GM10266 (cell line): Measurements from ENCODE around the gene PIAS2.
A peak's percentile ranks its signal among the peaks of the same experiment; 100 is the strongest.
"Not testable (repeated sequence)": the region's sequence is repeated elsewhere in the genome, so short reads cannot be mapped to it uniquely, and the experiment has no call there.

Source experiments
- DNase-seq: peaks from one replicate; pipeline ENCODE4 v3.0.0; 2012; ENCODE audit errors: extremely low spot score
- TF ChIP-seq, protein P1 (sequence below): IDR thresholded peaks from 2 replicates; pipeline ENCODE4 v1.5.1; 2012; ENCODE audit warnings: mild to moderate bottlenecking, low read depth; ENCODE audit not compliant: control insufficient read depth, insufficient read depth; ENCODE audit errors: missing control alignments

The PIAS2 gene, protein sequence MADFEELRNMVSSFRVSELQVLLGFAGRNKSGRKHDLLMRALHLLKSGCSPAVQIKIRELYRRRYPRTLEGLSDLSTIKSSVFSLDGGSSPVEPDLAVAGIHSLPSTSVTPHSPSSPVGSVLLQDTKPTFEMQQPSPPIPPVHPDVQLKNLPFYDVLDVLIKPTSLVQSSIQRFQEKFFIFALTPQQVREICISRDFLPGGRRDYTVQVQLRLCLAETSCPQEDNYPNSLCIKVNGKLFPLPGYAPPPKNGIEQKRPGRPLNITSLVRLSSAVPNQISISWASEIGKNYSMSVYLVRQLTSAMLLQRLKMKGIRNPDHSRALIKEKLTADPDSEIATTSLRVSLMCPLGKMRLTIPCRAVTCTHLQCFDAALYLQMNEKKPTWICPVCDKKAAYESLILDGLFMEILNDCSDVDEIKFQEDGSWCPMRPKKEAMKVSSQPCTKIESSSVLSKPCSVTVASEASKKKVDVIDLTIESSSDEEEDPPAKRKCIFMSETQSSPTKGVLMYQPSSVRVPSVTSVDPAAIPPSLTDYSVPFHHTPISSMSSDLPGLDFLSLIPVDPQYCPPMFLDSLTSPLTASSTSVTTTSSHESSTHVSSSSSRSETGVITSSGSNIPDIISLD

DNA sequence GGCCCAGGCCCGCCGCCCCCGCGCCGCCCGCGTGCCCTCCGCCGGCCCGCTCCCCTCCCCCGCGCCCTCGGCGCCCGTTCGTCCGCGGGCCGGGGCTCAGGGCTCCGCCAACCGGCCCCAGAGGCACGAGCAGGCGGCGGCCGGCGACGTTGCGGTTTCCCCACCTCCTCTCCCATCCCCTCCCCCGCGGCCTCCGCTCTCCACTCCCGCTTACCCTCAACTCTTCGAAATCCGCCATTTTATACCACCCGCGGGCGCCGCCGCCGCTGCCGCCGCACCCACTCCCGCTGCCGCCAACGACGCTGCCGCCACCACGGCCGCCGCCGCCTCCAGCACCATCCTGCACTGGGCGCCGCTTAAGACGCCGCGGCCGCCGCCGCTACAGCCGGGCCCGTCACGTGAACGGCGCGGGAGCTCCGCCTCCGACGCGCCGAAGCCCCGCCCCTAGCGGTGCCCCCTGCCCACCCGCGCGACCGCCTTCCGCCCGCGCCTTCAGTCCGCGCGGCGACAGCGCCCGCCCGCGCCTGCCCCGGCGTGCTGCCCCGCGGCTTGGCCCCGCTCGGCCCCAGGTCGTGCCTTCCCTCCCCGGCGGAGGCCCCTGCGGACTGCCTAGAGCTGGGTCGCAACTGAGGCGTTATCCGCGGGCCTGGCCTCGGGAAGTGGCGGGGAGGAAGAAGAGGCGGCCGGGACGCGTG is at the start of gene PIAS2, which contains the start of gene KATNAL2:
Gene PIAS2, minus strand, starts transcription at position 400 of the 695 bp plus-strand sequence. Its CDS starts 162 bp downstream, at position 238.
Gene KATNAL2, plus strand, starts transcription at position 495 of the 695 bp plus-strand sequence. CDS start 29,271 bp downstream, outside the sequence.
- TF ChIP-seq, protein P1, sequence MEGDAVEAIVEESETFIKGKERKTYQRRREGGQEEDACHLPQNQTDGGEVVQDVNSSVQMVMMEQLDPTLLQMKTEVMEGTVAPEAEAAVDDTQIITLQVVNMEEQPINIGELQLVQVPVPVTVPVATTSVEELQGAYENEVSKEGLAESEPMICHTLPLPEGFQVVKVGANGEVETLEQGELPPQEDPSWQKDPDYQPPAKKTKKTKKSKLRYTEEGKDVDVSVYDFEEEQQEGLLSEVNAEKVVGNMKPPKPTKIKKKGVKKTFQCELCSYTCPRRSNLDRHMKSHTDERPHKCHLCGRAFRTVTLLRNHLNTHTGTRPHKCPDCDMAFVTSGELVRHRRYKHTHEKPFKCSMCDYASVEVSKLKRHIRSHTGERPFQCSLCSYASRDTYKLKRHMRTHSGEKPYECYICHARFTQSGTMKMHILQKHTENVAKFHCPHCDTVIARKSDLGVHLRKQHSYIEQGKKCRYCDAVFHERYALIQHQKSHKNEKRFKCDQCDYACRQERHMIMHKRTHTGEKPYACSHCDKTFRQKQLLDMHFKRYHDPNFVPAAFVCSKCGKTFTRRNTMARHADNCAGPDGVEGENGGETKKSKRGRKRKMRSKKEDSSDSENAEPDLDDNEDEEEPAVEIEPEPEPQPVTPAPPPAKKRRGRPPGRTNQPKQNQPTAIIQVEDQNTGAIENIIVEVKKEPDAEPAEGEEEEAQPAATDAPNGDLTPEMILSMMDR: peak; percentile 2
- DNase-seq: peak; percentile 88

DNA sequence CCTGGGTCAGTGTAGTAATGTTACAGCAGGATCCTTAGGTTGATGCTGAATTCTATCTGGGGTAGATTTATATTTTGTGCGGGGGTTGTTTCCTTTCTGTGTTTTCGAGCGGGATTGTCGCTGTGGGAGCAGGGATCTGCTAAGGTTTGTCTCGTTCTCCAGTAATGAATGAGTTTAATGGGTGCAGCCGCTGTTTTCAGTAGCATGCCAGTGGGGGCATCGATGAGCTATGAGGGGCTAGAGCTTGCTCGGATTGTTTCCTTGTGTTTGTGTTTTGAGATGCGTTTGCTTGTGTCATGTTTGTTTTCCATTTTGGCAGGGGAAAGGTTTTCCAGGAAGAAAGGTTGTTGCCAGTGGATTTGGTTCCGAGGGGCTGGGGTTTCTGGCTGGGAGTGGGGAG is 49.0 kb upstream of the PIAS2 start:
- not testable (repeated sequence) for DNase-seq

DNA sequence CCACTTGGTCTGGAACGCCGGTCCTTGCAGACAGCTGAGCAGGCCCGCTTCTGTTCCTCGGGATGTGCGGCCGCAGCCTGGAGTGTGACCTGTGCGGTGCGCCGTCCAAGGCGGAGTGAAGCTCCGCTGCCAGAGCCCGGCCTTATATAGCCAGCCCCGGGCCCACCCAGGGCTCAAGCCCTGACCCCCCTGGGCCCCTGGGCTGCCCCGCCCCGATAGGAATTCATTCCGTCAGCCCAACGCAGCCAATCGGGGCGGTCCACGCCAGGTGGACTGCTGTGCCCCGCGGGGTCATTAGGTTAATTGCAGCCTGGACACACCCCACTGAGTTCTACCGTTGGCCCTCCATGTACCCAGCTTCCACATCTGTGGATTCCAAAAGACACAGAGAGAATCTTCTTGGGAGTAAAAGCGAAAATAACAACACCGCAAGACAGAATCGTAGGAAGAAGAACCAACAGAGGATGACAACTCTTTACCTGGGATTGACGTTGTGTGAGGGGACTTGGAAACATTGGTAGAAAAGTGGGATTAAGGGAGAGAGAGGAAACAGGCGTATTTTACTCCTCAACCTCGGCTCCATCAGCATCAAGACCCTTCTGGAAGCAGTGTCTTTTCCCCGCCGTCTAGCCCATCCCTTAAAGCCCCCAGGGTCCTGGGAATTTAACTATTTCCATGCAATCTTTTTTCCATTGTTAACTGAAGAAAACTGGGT is 47.4 kb upstream of the PIAS2 start:
- DNase-seq: not testable (repeated sequence)

DNA sequence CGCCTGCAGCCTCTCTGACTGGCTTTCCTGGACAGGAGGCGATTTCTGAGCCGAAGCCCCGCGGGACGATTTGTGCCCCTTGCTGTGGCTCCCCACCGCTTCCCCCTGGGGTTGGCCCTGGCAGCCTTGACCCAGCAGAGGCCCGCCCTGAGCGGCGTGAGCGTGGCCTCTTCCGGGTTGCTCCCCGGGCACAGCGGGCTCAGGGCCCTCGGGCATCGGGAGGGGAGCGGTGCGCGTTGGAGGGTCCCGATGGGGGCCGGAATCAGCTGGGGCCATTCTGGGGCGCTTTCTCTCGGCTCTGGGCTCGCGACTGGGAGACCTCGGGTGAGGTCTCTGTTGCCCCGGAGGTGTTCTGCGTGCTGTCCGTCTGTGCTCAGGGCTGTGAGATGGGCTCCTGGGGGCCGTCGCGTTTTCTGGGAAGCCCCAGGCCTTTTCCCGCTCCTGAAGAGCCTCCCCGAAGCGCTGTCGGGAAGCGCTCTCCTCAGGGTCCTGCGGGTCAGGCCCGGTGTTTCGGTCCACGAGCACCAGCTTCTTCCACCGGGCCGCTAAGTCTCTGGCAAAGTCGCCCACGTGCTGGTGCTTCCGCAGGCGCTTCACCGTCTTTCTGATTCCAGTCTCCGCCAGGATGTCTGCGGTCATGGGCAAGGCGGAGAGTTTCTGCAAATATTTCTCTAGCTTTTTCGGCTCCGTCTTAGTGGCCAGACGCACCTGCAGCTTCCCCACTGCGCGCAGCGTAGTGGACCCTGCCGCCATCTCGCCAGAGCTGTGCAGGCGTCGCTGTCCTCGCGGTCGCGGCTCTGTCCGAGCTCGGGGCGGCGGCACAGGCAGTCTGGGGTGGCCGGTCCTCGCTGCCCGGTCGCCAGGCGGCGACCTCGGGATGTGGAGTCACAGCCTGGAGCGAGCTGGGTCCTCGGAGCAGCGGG is 46.6 kb upstream of the PIAS2 start:
- not testable (repeated sequence) for DNase-seq

DNA sequence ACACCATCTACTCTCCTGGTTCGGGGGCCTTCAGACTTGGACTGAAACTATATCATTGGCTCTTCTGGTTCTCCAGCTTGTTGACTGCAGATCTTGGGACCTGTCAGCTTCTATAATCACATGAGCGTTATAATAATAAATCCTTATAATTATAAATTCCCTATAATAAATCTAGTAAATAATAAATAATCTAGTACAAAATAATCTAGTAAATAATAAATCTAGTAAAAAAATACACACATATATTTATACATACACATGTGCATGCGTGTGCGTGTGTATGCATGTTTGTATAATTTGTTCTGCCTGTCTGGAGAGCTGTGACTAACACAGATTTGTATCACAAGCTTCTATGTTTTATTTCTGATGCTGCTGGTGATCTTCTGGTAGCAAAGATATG is 40.9 kb upstream of the PIAS2 start:
- TF ChIP-seq, protein P1: no peak
- no peak for DNase-seq

DNA sequence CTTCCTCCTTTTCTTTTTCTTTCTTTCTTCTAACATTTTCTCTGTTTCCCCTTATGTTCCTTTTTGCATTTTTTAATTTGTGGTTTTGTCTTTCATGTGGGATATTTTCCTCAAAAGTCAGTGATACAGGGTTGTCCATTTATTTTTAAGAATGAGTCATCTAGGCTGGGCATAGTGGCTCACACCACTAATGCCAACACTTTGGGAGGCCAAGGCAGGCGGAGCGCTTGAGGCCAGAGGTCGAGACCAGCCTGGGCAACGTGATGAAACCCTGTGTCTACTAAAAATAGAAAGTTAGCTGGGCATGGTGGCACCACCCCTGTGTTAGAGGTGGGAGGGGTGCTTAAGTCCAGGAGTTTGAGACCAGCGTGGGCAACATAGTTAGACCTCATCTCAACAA is 35.9 kb upstream of the PIAS2 start:
- DNase-seq: no peak
- TF ChIP-seq, protein P1: no peak

DNA sequence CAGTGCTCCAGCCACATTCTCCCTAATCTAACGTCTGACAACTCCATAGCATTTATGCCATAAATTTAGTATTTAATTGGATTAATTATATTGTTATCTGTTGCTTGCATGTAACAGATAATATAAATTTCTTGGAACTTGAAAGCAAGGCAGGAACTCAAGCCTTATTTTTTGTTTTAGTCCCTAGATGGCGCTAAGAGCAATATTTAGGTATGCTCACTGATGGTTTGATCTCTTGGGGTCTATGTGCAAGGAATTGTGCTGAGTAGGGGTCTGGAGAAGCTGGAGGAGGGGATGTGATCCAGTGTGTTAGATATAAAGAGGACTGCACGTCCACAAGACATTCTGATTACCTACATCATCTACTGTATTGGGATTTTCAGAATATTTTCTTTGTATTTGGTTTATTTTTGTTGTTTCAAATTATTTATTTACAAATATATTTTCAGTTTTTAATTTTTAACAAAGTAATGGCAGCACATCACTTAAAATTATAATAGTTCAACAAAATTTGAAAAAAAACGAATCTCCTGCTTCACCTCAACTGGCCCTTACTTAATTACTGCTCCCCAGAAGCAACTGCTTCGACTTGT is 32.9 kb upstream of the PIAS2 start:
- TF ChIP-seq, protein P1: peak; percentile 51
- DNase-seq: peak; percentile 56
